Kidney (tissue), 22 donors: Measurements from ENCODE around the gene HAUS1. TPM values are rescaled to one million over a fixed set of nuclear protein-coding genes. Genes with fewer than 3 reads are reported as not detected.

Experiments
- DNase-seq, 5 donors: peaks; one replicate each; pipeline ENCODE4 v3.0.0-alpha.2; 2013 to 2020
- FAIRE-seq: peaks from 2 replicates; lab custom pipeline; 2012; peaks lifted over from hg19 to GRCh38; lab: Jason Lieb, UNC
- H3K27ac ChIP-seq, 2 donors: one replicate each; pipeline ENCODE4 v1.7.0; 2013; ENCODE audit warnings: low read depth in 2 of 2, low read length in 2 of 2, inconsistent platforms in 1 of 2
- H3K27me3 ChIP-seq: one replicate; pipeline ENCODE4 v1.7.1; 2013; ENCODE audit warnings: low read length, inconsistent platforms; ENCODE audit not compliant: control insufficient read depth, insufficient read depth
- H3K36me3 ChIP-seq, 3 donors: one replicate each; pipeline versions ENCODE4 v1.7.0 to v1.7.1; 2013; ENCODE audit warnings: low read length in 3 of 3, control low read depth in 1 of 3, inconsistent platforms in 1 of 3; ENCODE audit not compliant: insufficient read depth in 3 of 3, control insufficient read depth in 2 of 3
- H3K4me1 ChIP-seq, 3 donors: one replicate each; pipeline versions ENCODE4 v1.7.0 to v1.7.1; 2013; ENCODE audit warnings: low read length in 3 of 3, inconsistent platforms in 1 of 3, low read depth in 1 of 3; ENCODE audit not compliant: control insufficient read depth in 2 of 3, insufficient read depth in 2 of 3
- H3K4me3 ChIP-seq, 3 donors: one replicate each; pipeline versions ENCODE4 v1.7.0 to v1.8.1; 2013; ENCODE audit warnings: low read length in 3 of 3, control low read depth in 1 of 3, inconsistent platforms in 1 of 3
- H3K9ac ChIP-seq, 3 donors: one replicate each; pipeline versions ENCODE4 v1.7.0 to v1.7.1; 2013; ENCODE audit warnings: low read length in 3 of 3, control low read depth in 1 of 3, inconsistent platforms in 1 of 3
- H3K9me3 ChIP-seq, 3 donors: one replicate each; pipeline versions ENCODE4 v1.7.0 to v1.7.1; 2013; ENCODE audit warnings: low read length in 3 of 3, control low read depth in 1 of 3, inconsistent platforms in 1 of 3; ENCODE audit not compliant: control insufficient read depth in 2 of 3, insufficient read depth in 1 of 3
- intact Hi-C: fragments of 100-400 bp; cut with DNase I; formaldehyde crosslinking; loops from one replicate; pipeline ENCODE4 v1.11.1; 2022
- long read RNA-seq, 10 donors: library from polyadenylated mRNA in 1 of 10; unstranded in 1 of 10; transcript quantifications; one replicate each; pipeline ENCODE4 v2.0.0 and lab custom pipeline, GENCODE V29; 2021 to 2026
- polyA plus RNA-seq: library from polyadenylated mRNA; stranded (reverse); fragments of 350-450 nt; fragmentation: Illumina TruSeq; extraction: RNeasy Lipid Tissue Mini Kit (QIAGEN cat#74804); gene quantifications from one replicate; pipeline ENCODE4 v1.2.3, GENCODE V29; 2014; ENCODE audit warnings: low read depth, low replicate concordance; ENCODE audit not compliant: insufficient read depth
- total RNA-seq: library from RNA; stranded (reverse); fragmentation: NEBNext Ultra II Directional; extraction: Animal tissue kit (Norgen Biotek cat#: 25700); gene quantifications from one replicate; pipeline ENCODE4 v1.2.1, GENCODE V29; 2021
- TF ChIP-seq, protein P1 (sequence below): IDR thresholded peaks from 3 replicates; pipeline ENCODE4 v1.5.1; 2012; ENCODE audit warnings: mild to moderate bottlenecking, moderate library complexity, borderline replicate concordance; ENCODE audit not compliant: insufficient read depth; ENCODE audit errors: extremely low read depth
- donor health status: control.
- donor health status: control.
- donor health status: control.
- donor health status: control.
- donor health status: control.
- donor health status: DM: yes; HTN: yes; CAD: no.
- donor health status: Normal renal cell carcinoma (clear cell type).

Gene HAUS1, protein sequence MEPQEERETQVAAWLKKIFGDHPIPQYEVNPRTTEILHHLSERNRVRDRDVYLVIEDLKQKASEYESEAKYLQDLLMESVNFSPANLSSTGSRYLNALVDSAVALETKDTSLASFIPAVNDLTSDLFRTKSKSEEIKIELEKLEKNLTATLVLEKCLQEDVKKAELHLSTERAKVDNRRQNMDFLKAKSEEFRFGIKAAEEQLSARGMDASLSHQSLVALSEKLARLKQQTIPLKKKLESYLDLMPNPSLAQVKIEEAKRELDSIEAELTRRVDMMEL
- 18.6 TPM for total RNA-seq
- 22.2 TPM for polyA plus RNA-seq
- long read RNA-seq, donor 1, transcript HAUS1-201 (9 exons, 1,125 nt) = major isoform, 6 of 14 reads
- long read RNA-seq, donor 1, partial matches to known transcripts = 5 of 14 reads
- long read RNA-seq, donor 1, other reads (novel, unspliced or antisense) = 0 of 14 reads
- long read RNA-seq, donor 2, transcript HAUS1-201 (9 exons, 1,125 nt) = major isoform, 12 of 15 reads
- long read RNA-seq, donor 2, partial matches to known transcripts = 0 of 15 reads
- long read RNA-seq, donor 2, other reads (novel, unspliced or antisense) = 0 of 15 reads
- long read RNA-seq, donor 3, transcript HAUS1-201 (9 exons, 1,125 nt) = major isoform, 9 of 10 reads
- long read RNA-seq, donor 3, partial matches to known transcripts = 0 of 10 reads
- long read RNA-seq, donor 3, other reads (novel, unspliced or antisense) = 0 of 10 reads
- long read RNA-seq, donor 4, transcript HAUS1-201 (9 exons, 1,125 nt) = major isoform, 6 of 7 reads
- long read RNA-seq, donor 4, partial matches to known transcripts = 0 of 7 reads
- long read RNA-seq, donor 4, other reads (novel, unspliced or antisense) = 0 of 7 reads
- long read RNA-seq, donor 5, partial matches to known transcripts = 0 of 2 reads
- long read RNA-seq, donor 5, other reads (novel, unspliced or antisense) = 0 of 2 reads
- long read RNA-seq, donor 6, transcript HAUS1-201 (9 exons, 1,125 nt) = major isoform, 34 of 43 reads
- long read RNA-seq, donor 6, partial matches to known transcripts = 6 of 43 reads
- long read RNA-seq, donor 6, other reads (novel, unspliced or antisense) = 0 of 43 reads
- long read RNA-seq, donor 7, partial matches to known transcripts = 3 of 8 reads
- long read RNA-seq, donor 7, other reads (novel, unspliced or antisense) = 1 of 8 reads
- long read RNA-seq, donor 8, transcript HAUS1-201 (9 exons, 1,125 nt) = major isoform, 12 of 16 reads
- long read RNA-seq, donor 8, partial matches to known transcripts = 0 of 16 reads
- long read RNA-seq, donor 8, other reads (novel, unspliced or antisense) = 0 of 16 reads
- long read RNA-seq, donor 9, transcript HAUS1-201 (9 exons, 1,125 nt) = major isoform, 5 of 5 reads
- long read RNA-seq, donor 9, partial matches to known transcripts = 0 of 5 reads
- long read RNA-seq, donor 9, other reads (novel, unspliced or antisense) = 0 of 5 reads
- long read RNA-seq, donor 10, transcript HAUS1-201 (9 exons, 1,125 nt) = major isoform, 7 of 16 reads
- long read RNA-seq, donor 10, partial matches to known transcripts = 5 of 16 reads
- long read RNA-seq, donor 10, other reads (novel, unspliced or antisense) = 0 of 16 reads

DNA sequence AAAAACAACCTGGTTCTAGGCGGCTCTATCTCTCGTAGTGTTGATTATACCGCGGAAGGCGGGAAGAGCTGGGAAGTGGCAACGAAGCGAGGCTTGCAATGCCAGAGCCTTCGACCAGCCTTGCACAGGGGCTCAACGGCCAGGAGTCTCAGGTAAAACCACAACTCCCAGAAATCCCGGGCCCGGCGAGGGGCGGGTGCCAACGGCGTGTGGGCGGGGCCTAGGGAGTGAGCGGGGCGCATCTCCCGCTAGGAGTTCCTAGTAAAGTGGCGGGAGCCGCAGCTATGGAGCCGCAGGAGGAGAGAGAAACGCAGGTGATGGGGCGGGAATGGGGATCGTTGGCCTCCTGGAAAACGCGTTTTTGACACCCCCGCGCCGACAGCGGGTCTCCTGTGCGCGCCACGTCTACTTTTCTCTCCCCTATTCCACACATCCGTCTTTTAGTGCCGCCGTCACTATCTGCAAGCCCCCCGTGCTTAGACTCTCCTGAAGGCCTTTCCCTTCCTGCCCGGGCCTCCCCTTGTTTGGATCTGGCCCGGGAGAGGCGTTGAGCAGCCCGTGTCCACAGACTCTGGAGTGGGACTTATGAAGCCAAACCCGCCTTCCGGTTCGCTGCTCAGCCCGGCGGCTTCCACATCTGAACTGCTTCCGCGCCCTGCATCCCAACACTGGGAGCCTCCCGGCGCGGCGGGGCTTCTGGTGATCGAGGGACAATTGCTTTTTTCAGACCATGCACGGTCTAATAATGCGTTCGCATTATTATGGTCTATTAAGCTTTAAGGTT lies at the start of gene HAUS1:
Gene HAUS1 (plus strand): TSS at position 258 of the 784 bp plus-strand sequence. CDS start 27 bp downstream, at position 285.
- Histone ChIP-seq H3K9me3 (no peaks in the 10 kb centered on the region), H3K9ac (peak within 1 kb of the TSS; percentile 34 to 87 (median 81)), H3K4me3 (peak within 1 kb of the TSS; percentile 84 to 91 (median 86)), H3K36me3 (peaks cover 0 to 2% (median 0%) of the 10 kb centered on the region in 3 donors), H3K27me3 (no peaks in the 10 kb centered on the region), H3K27ac (peak within 1 kb of the TSS in 1 of 2 donors; percentile 81), H3K4me1 (peaks cover 0 to 2% (median 0%) of the 10 kb centered on the region in 3 donors)
- intact Hi-C loops = no loop called here
- DNase-seq (peak; percentile 96 to 98 (median 97)), FAIRE-seq (no peak)
- TF ChIP-seq, protein P1, sequence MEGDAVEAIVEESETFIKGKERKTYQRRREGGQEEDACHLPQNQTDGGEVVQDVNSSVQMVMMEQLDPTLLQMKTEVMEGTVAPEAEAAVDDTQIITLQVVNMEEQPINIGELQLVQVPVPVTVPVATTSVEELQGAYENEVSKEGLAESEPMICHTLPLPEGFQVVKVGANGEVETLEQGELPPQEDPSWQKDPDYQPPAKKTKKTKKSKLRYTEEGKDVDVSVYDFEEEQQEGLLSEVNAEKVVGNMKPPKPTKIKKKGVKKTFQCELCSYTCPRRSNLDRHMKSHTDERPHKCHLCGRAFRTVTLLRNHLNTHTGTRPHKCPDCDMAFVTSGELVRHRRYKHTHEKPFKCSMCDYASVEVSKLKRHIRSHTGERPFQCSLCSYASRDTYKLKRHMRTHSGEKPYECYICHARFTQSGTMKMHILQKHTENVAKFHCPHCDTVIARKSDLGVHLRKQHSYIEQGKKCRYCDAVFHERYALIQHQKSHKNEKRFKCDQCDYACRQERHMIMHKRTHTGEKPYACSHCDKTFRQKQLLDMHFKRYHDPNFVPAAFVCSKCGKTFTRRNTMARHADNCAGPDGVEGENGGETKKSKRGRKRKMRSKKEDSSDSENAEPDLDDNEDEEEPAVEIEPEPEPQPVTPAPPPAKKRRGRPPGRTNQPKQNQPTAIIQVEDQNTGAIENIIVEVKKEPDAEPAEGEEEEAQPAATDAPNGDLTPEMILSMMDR = no peak

DNA sequence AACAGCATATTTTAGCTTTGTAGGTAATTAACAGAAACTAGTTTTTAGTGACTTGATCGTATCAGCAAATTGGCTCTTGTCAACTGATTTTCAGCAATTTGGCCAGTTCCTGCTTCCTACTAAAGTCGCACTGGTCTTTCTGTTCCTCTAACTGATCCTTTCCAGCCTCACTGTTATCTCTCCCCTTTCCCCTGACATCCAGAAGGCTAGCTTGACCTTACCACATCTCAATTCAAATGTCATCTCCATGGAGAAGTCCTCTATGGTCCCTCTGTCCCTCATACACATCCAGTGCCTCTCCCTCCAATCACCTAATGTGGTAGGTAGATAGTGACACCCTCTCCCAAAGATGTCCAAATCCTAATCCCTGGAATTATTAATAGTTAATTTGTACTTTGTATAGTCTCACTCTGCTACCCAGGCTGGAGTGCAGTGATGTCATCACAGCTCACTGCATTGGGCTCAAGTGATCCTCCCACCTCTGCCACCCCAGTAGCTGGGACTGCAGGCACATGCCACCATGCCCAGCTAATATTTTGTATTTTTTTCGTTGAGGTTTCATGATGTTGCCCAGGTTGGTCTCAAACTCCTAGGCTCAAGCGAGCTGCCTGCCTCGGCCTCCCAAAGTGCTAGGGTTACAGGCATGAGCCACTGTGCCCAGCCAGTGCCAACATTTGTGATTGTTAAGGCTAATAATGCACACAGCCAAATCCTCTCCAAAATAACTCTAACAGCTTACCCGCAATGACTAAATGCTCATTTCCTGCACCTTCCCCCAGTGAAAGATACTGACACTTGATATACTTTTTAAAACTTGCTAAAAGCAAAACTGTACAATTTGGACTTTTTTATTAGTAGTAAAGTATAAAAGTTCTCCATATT lies 49.0 kb upstream of the HAUS1 start:
- H3K4me3 ChIP-seq = no peak overlapping the region
- H3K36me3 ChIP-seq = no peaks in the 10 kb centered on the region
- no peaks in the 10 kb centered on the region for H3K9me3 ChIP-seq
- TF ChIP-seq, protein P1 = no peak
- intact Hi-C loops = no loop called here
- H3K27me3 ChIP-seq = no peaks in the 10 kb centered on the region
- no peak overlapping the region for H3K27ac ChIP-seq
- FAIRE-seq = no peak
- no peak for DNase-seq
- no peak overlapping the region for H3K9ac ChIP-seq
- peaks cover 3 to 11% (median 3%) of the 10 kb centered on the region in 3 donors for H3K4me1 ChIP-seq
